Uterus (tissue), 2 donors: Measurements from ENCODE around the gene ST3GAL6.

Experiments
- POLR2A ChIP-seq, 2 donors: fragments of 450-650 bp; IDR thresholded peaks; one replicate each; pipeline ENCODE4 v1.6.1; 2016; ENCODE audit warnings: antibody characterized with exemption in 2 of 2, mild to moderate bottlenecking in 1 of 2, moderate library complexity in 1 of 2
- TF ChIP-seq, protein P1 (sequence below), 4 experiments: fragments of 200-600 bp in 2 of 4; fragments of 450-650 bp in 2 of 4; sonication (generic) in 2 of 4; IDR thresholded peaks; one replicate each; pipeline ENCODE4 v1.5.1; 2016 to 2019; ENCODE audit warnings: antibody characterized with exemption in 4 of 4, mild to moderate bottlenecking in 2 of 4, moderate library complexity in 1 of 4

- TF ChIP-seq, protein P1, sequence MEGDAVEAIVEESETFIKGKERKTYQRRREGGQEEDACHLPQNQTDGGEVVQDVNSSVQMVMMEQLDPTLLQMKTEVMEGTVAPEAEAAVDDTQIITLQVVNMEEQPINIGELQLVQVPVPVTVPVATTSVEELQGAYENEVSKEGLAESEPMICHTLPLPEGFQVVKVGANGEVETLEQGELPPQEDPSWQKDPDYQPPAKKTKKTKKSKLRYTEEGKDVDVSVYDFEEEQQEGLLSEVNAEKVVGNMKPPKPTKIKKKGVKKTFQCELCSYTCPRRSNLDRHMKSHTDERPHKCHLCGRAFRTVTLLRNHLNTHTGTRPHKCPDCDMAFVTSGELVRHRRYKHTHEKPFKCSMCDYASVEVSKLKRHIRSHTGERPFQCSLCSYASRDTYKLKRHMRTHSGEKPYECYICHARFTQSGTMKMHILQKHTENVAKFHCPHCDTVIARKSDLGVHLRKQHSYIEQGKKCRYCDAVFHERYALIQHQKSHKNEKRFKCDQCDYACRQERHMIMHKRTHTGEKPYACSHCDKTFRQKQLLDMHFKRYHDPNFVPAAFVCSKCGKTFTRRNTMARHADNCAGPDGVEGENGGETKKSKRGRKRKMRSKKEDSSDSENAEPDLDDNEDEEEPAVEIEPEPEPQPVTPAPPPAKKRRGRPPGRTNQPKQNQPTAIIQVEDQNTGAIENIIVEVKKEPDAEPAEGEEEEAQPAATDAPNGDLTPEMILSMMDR (IDR thresholded peaks at IDR 0.05): no peak
- TF ChIP-seq POLR2A (IDR thresholded peaks at IDR 0.05): no peak
Measured at GRCh38 chr3:98799479-98799878, 36.3 kb downstream of the ST3GAL6 start.
